Mesenchymal stem cell (in vitro differentiated cells and primary cell): Measurements from ENCODE around the gene ALG9.

Source experiments
- DNase-seq: peaks from one replicate; pipeline ENCODE4 v3.0.0-alpha.2; 2013
- H2AFZ ChIP-seq: one replicate; pipeline ENCODE4 v1.6.1; 2013; ENCODE audit warnings: low read depth, mild to moderate bottlenecking, control low read depth, inconsistent platforms, low read length, moderate library complexity
- H2AK5ac ChIP-seq: 2 replicates; pipeline ENCODE4 v1.6.1; 2013; ENCODE audit warnings: low read length, moderate library complexity, mild to moderate bottlenecking, inconsistent platforms; ENCODE audit not compliant: severe bottlenecking
- H2BK120ac ChIP-seq: one replicate; pipeline ENCODE4 v1.6.1; 2013; ENCODE audit warnings: low read depth, mild to moderate bottlenecking, inconsistent platforms, low read length, moderate library complexity
- H2BK12ac ChIP-seq, 2 experiments: one replicate each; pipeline ENCODE4 v1.6.1; 2013; ENCODE audit warnings: inconsistent platforms in 2 of 2, low read length in 2 of 2, mild to moderate bottlenecking in 2 of 2, moderate library complexity in 2 of 2, control low read depth in 1 of 2
- H2BK15ac ChIP-seq: one replicate; pipeline ENCODE4 v1.6.1; 2013; ENCODE audit warnings: mild to moderate bottlenecking, low read depth, inconsistent platforms; ENCODE audit not compliant: poor library complexity, severe bottlenecking
- H2BK5ac ChIP-seq: 2 replicates; pipeline ENCODE4 v1.6.1; 2013; ENCODE audit warnings: low read depth, mild to moderate bottlenecking, low read length, control low read depth, inconsistent platforms; ENCODE audit not compliant: poor library complexity, severe bottlenecking
- H3K14ac ChIP-seq, 2 experiments: one replicate each; pipeline ENCODE4 v1.6.1; 2013; ENCODE audit warnings: inconsistent platforms in 2 of 2, low read length in 2 of 2, control low read depth in 1 of 2, mild to moderate bottlenecking in 1 of 2, moderate library complexity in 1 of 2
- H3K18ac ChIP-seq, 2 experiments: one replicate each; pipeline ENCODE4 v1.6.1; 2013; ENCODE audit warnings: inconsistent platforms in 2 of 2, low read length in 2 of 2, control low read depth in 1 of 2, low read depth in 1 of 2, mild to moderate bottlenecking in 1 of 2
- H3K23ac ChIP-seq, 2 experiments: one replicate each; pipeline ENCODE4 v1.6.1; 2013; ENCODE audit warnings: inconsistent platforms in 2 of 2, low read length in 2 of 2, mild to moderate bottlenecking in 2 of 2, moderate library complexity in 2 of 2, control low read depth in 1 of 2
- H3K27ac ChIP-seq: 2 replicates; pipeline ENCODE4 v1.5.1; 2013; ENCODE audit warnings: mild to moderate bottlenecking, moderate library complexity, low read length, control low read depth, inconsistent platforms; ENCODE audit not compliant: poor library complexity, severe bottlenecking
- H3K27me3 ChIP-seq, 2 experiments: 2 replicates each; pipeline versions ENCODE4 v1.6.1 to v1.7.0; 2013; ENCODE audit warnings: low read length in 2 of 2, mild to moderate bottlenecking in 2 of 2, moderate library complexity in 2 of 2, control low read depth in 1 of 2, inconsistent platforms in 1 of 2; ENCODE audit not compliant: control insufficient read depth in 1 of 2, insufficient read depth in 1 of 2
- H3K36me3 ChIP-seq, 2 experiments: 2 replicates each; pipeline versions ENCODE4 v1.6.1 to v1.7.0; 2013; ENCODE audit warnings: low read length in 2 of 2, control low read depth in 1 of 2, inconsistent platforms in 1 of 2, low read depth in 1 of 2, mild to moderate bottlenecking in 1 of 2; ENCODE audit not compliant: insufficient read depth in 2 of 2, control insufficient read depth in 1 of 2
- H3K4ac ChIP-seq, 2 experiments: one replicate each; pipeline ENCODE4 v1.6.1; 2013; ENCODE audit warnings: inconsistent platforms in 2 of 2, low read length in 2 of 2, mild to moderate bottlenecking in 2 of 2, moderate library complexity in 2 of 2, control low read depth in 1 of 2, low read depth in 1 of 2
- H3K4me1 ChIP-seq: 2 replicates; pipeline ENCODE4 v1.6.1; 2013; ENCODE audit warnings: low read depth, low read length, control low read depth; ENCODE audit not compliant: control insufficient read depth, insufficient read depth
- H3K4me2 ChIP-seq: 2 replicates; pipeline ENCODE4 v1.6.1; 2013; ENCODE audit warnings: low read length, mild to moderate bottlenecking, inconsistent platforms; ENCODE audit not compliant: poor library complexity, severe bottlenecking
- H3K4me3 ChIP-seq, 2 experiments: 2 replicates each; pipeline versions ENCODE4 v1.5.1 to v1.7.0; 2013; ENCODE audit warnings: low read length in 2 of 2, mild to moderate bottlenecking in 2 of 2, control low read depth in 1 of 2, low read depth in 1 of 2; ENCODE audit not compliant: insufficient read depth in 1 of 2
- H3K79me1 ChIP-seq: replicated peaks from 2 replicates; pipeline ENCODE4 v1.6.1; 2013; ENCODE audit warnings: mild to moderate bottlenecking, control low read depth, low read length, inconsistent platforms; ENCODE audit not compliant: poor library complexity, severe bottlenecking
- H3K9ac ChIP-seq: 2 replicates; pipeline ENCODE4 v1.7.0; 2013; ENCODE audit warnings: mild to moderate bottlenecking, low read length, moderate library complexity
- H3K9me3 ChIP-seq: 2 replicates; pipeline ENCODE4 v1.7.0; 2013; ENCODE audit warnings: mild to moderate bottlenecking, low read length; ENCODE audit not compliant: control insufficient read depth
- H4K8ac ChIP-seq: one replicate; pipeline ENCODE4 v1.6.1; 2013; ENCODE audit warnings: inconsistent platforms, mild to moderate bottlenecking, low read length, moderate library complexity
- H4K91ac ChIP-seq: one replicate; pipeline ENCODE4 v1.6.1; 2013; ENCODE audit warnings: mild to moderate bottlenecking, low read length, inconsistent platforms
- WGBS: methylation state at CpG from one replicate; pipeline ENCODE4 v1.1.7; 2013; ENCODE audit warnings: mixed read lengths; 5-methylcytosine and 5-hydroxymethylcytosine counted together

ALG9 gene

GRCh38 chr11:111913031-111913861, 41.9 kb upstream of the ALG9 start:
- Histone ChIP-seq H2AK5ac (no peak overlapping the region), H4K8ac (no peak overlapping the region), H2BK15ac (no peak overlapping the region), H3K9me3 (no peaks in the 10 kb centered on the region), H3K4ac (no peak overlapping the region), H3K23ac (no peak overlapping the region), H2BK12ac (no peak overlapping the region), H3K27me3 (peaks cover 0 to 17% of the 10 kb centered on the region in 2 experiments), H3K36me3 (peaks cover 0 to 42% of the 10 kb centered on the region in 2 experiments), H3K14ac (no peak overlapping the region), H2AFZ (no peak overlapping the region), H2BK120ac (no peak overlapping the region), H2BK5ac (no peak overlapping the region), H4K91ac (no peak overlapping the region), H3K79me1 (no peaks in the 10 kb centered on the region), H3K4me3 (peak overlapping the region in 1 of 2 experiments; percentile 86), H3K4me1 (peaks cover 10% of the 10 kb centered on the region), H3K18ac (no peak overlapping the region), H3K4me2 (no peak overlapping the region), H3K27ac (no peak overlapping the region), H3K9ac (peak overlapping the region; percentile 97)
- DNase-seq: no peak
- 89% methylated on average over 24 of the region's 24 CpGs for WGBS

- Histone ChIP-seq H3K27ac (no peak within 1 kb of the TSS), H4K91ac (peak within 1 kb of the TSS; percentile 77), H3K4me2 (peak within 1 kb of the TSS; percentile 26), H3K36me3 (peaks cover 0 to 49% of the 10 kb centered on the region in 2 experiments), H2BK120ac (peak within 1 kb of the TSS; percentile 27), H2BK15ac (no peak within 1 kb of the TSS), H4K8ac (peak within 1 kb of the TSS; percentile 78), H3K27me3 (peaks cover 0 to 17% of the 10 kb centered on the region in 2 experiments), H3K79me1 (no peaks in the 10 kb centered on the region), H2AFZ (no peak within 1 kb of the TSS), H2AK5ac (no peak within 1 kb of the TSS), H3K18ac (peak within 1 kb of the TSS; percentile 19 to 70), H3K4me1 (peaks cover 10% of the 10 kb centered on the region), H3K4ac (peak within 1 kb of the TSS; percentile 46 to 73), H2BK5ac (no peak within 1 kb of the TSS), H2BK12ac (peak within 1 kb of the TSS in 1 of 2 experiments; percentile 70), H3K23ac (no peak within 1 kb of the TSS), H3K4me3 (peak within 1 kb of the TSS in 1 of 2 experiments; percentile 86), H3K9ac (peak within 1 kb of the TSS; percentile 97), H3K14ac (no peak within 1 kb of the TSS), H3K9me3 (no peaks in the 10 kb centered on the region)
- no peak for DNase-seq
- 79% methylated on average over 22 of the region's 26 CpGs for WGBS
Measured at GRCh38 chr11:111912535-111912934, 41.2 kb upstream of the ALG9 start, which contains the start of gene HSPB2. HSPB2 (plus strand) TSS chr11:111912734; CDS start chr11:111912830, 96 bp downstream.

- no peak within 1 kb of the TSS for H3K14ac ChIP-seq
- peak within 1 kb of the TSS; percentile 27 for H2BK120ac ChIP-seq
- peak within 1 kb of the TSS; percentile 78 for H4K8ac ChIP-seq
- H2AFZ ChIP-seq: no peak within 1 kb of the TSS
- H3K79me1 ChIP-seq: no peaks in the 10 kb centered on the region
- H3K9ac ChIP-seq: peak within 1 kb of the TSS; percentile 97
- WGBS: 57% methylated on average over 17 of the region's 17 CpGs
- no peak within 1 kb of the TSS for H2BK5ac ChIP-seq
- H3K4me3 ChIP-seq: peak within 1 kb of the TSS in 1 of 2 experiments; percentile 86
- no peak within 1 kb of the TSS for H3K23ac ChIP-seq
- H3K9me3 ChIP-seq: no peaks in the 10 kb centered on the region
- H2AK5ac ChIP-seq: no peak within 1 kb of the TSS
- no peak within 1 kb of the TSS for H3K27ac ChIP-seq
- H4K91ac ChIP-seq: peak within 1 kb of the TSS; percentile 77
- H3K4me2 ChIP-seq: peak within 1 kb of the TSS; percentile 26
- H2BK15ac ChIP-seq: no peak within 1 kb of the TSS
- peak within 1 kb of the TSS; percentile 19 to 70 for H3K18ac ChIP-seq
- H3K27me3 ChIP-seq: peaks cover 0 to 17% of the 10 kb centered on the region in 2 experiments
- DNase-seq: peak; percentile 84
- peak within 1 kb of the TSS in 1 of 2 experiments; percentile 70 for H2BK12ac ChIP-seq
- peaks cover 0 to 51% of the 10 kb centered on the region in 2 experiments for H3K36me3 ChIP-seq
- peaks cover 10% of the 10 kb centered on the region for H3K4me1 ChIP-seq
- peak within 1 kb of the TSS; percentile 46 to 73 for H3K4ac ChIP-seq
Measured at GRCh38 chr11:111911563-111912401, 40.4 kb upstream of the ALG9 start, which contains the start of gene CRYAB. CRYAB (minus strand) TSS chr11:111911770; CDS start chr11:111911724, 46 bp downstream.
